Neural cell (in vitro differentiated cells): ENCODE data around the gene SERPINI1. TPM values are rescaled to one million over a fixed set of nuclear protein-coding genes. Genes with fewer than 3 reads are reported as not detected.

Experiments
- H2AFZ ChIP-seq: fragments of 200-600, 300-800 bp; sonication (generic), shearing (Covaris generic); 2 replicates; pipeline ENCODE4 v1.6.0; 2014; ENCODE audit warnings: low read depth, mild to moderate bottlenecking, antibody characterized with exemption, low read length, moderate library complexity
- H3F3A ChIP-seq: fragments of 200-600 bp; shearing (Covaris generic); 2 replicates; pipeline ENCODE4 v1.6.1; 2016; ENCODE audit warnings: mild to moderate bottlenecking, moderate library complexity, mixed read lengths, antibody characterized with exemption, low read length; ENCODE audit not compliant: insufficient read depth, poor library complexity, severe bottlenecking
- H3K27ac ChIP-seq: fragments of 200-600, 300-800 bp; sonication (generic), shearing (Covaris generic); 2 replicates; pipeline ENCODE4 v1.5.1; 2014; ENCODE audit warnings: mild to moderate bottlenecking, low read length, moderate library complexity
- H3K27me3 ChIP-seq: fragments of 300-800, 200-600 bp; sonication (generic), shearing (Covaris generic); 2 replicates; pipeline ENCODE4 v1.6.0; 2014; ENCODE audit warnings: mild to moderate bottlenecking, low read depth, low read length, moderate library complexity; ENCODE audit not compliant: insufficient read depth
- H3K36me3 ChIP-seq: fragments of 300-800, 200-600 bp; sonication (generic), shearing (Covaris generic); 2 replicates; pipeline ENCODE4 v1.5.1; 2014; ENCODE audit warnings: mild to moderate bottlenecking, antibody characterized with exemption, low read length, moderate library complexity; ENCODE audit not compliant: insufficient read depth
- H3K4me2 ChIP-seq: fragments of 300-800, 200-600 bp; sonication (generic), shearing (Covaris generic); 2 replicates; pipeline ENCODE4 v1.6.0; 2014; ENCODE audit warnings: mild to moderate bottlenecking, low read length
- H3K4me3 ChIP-seq: fragments of 300-800, 200-600 bp; sonication (generic), shearing (Covaris generic); 2 replicates; pipeline ENCODE4 v1.5.1; 2014; ENCODE audit warnings: mild to moderate bottlenecking, low read length, moderate library complexity
- H3K79me2 ChIP-seq: fragments of 200-600 bp; shearing (Covaris generic); replicated peaks from 2 replicates; pipeline ENCODE4 v1.6.0; 2014; ENCODE audit warnings: mild to moderate bottlenecking, low read length, moderate library complexity; ENCODE audit not compliant: insufficient read depth
- H3K9ac ChIP-seq: fragments of 300-800, 200-600 bp; sonication (generic), shearing (Covaris generic); 2 replicates; pipeline ENCODE4 v1.6.1; 2016; ENCODE audit warnings: mild to moderate bottlenecking, low read length, mixed read lengths
- H3K9me2 ChIP-seq: fragments of 200-600 bp; shearing (Covaris generic); 2 replicates; pipeline ENCODE4 v1.6.1; 2016; ENCODE audit warnings: mild to moderate bottlenecking, low read length, mixed read lengths; ENCODE audit not compliant: insufficient read depth
- H3K9me3 ChIP-seq: fragments of 200-600, 300-800 bp; sonication (generic), shearing (Covaris generic); 2 replicates; pipeline ENCODE4 v1.6.1; 2016; ENCODE audit warnings: mild to moderate bottlenecking, mixed run types, low read length, moderate library complexity, mixed read lengths
- H4K20me1 ChIP-seq: fragments of 200-600 bp; shearing (Covaris generic); 2 replicates; pipeline ENCODE4 v1.6.1; 2016; ENCODE audit warnings: mild to moderate bottlenecking, mixed run types; ENCODE audit not compliant: insufficient read depth
- CTCF ChIP-seq: fragments of 450-650 bp; IDR thresholded peaks from 2 replicates; pipeline ENCODE4 v1.5.1; 2014; ENCODE audit warnings: antibody characterized with exemption, mild to moderate bottlenecking, moderate library complexity; ENCODE audit not compliant: poor library complexity, severe bottlenecking
- EP300 ChIP-seq: fragments of 450-650 bp; conservative IDR thresholded peaks from 2 replicates; pipeline ENCODE4 v1.6.1; 2014; ENCODE audit warnings: antibody characterized with exemption, mild to moderate bottlenecking, moderate library complexity; ENCODE audit not compliant: poor library complexity, severe bottlenecking
- EZH2 ChIP-seq: fragments of 200-600, 300-800 bp; shearing (Covaris generic), sonication (generic); IDR thresholded peaks from 2 replicates; pipeline ENCODE4 v1.6.1; 2014; ENCODE audit warnings: antibody characterized with exemption, low read length, borderline replicate concordance, mild to moderate bottlenecking; ENCODE audit not compliant: insufficient read depth, poor library complexity, severe bottlenecking
- MXI1 ChIP-seq: fragments of 450-650 bp; conservative IDR thresholded peaks from 2 replicates; pipeline ENCODE4 v1.6.1; 2014; ENCODE audit warnings: antibody characterized with exemption, mild to moderate bottlenecking; ENCODE audit not compliant: poor library complexity, severe bottlenecking
- POLR2AphosphoS5 ChIP-seq: IDR thresholded peaks from 2 replicates; pipeline ENCODE4 v1.6.1; 2012
- RAD21 ChIP-seq: fragments of 450-650 bp; conservative IDR thresholded peaks from 2 replicates; pipeline ENCODE4 v1.6.1; 2014; ENCODE audit warnings: antibody characterized with exemption, mild to moderate bottlenecking, moderate library complexity
- SMC3 ChIP-seq: fragments of 450-650 bp; conservative IDR thresholded peaks from 2 replicates; pipeline ENCODE4 v1.6.1; 2014; ENCODE audit warnings: antibody characterized with exemption, mild to moderate bottlenecking, moderate library complexity; ENCODE audit not compliant: poor library complexity
- TAF1 ChIP-seq: IDR thresholded peaks from 2 replicates; pipeline ENCODE4 v1.6.1; 2012; ENCODE audit warnings: low read depth
- polyA plus RNA-seq: library from polyadenylated mRNA; depleted of rRNA; stranded (reverse); fragments of >200 nt; gene quantifications from 2 replicates; pipeline ENCODE4 v1.2.3, GENCODE V29; 2014
- TF ChIP-seq, protein P1 (sequence below): IDR thresholded peaks from 2 replicates; pipeline ENCODE4 v1.6.1; 2012; ENCODE audit warnings: borderline replicate concordance

Gene SERPINI1
- polyA plus RNA-seq, 1 donor from 2014 or later: 150 TPM

DNA sequence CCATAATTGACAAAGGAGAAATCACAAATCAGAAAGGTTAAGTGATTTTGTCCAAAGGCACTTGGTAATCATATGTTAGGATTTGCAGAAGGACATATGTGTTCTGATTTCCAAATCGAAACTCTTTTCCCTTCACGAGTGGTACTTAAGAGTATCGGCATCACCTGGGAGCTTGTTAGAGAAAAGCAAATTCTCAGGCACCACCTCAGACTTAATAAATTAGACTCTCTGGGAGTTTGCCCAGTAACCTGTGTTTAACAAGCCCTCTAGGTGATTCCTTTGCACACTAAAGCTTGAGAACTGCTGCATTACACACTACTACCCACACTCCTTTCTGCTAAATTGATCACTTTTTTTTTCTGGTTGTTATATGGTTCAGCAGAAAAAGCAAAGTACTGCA lies 116.2 kb downstream of the SERPINI1 start:
- Histone ChIP-seq H3F3A (peaks cover 2% of the 10 kb centered on the region), H3K9ac (no peak overlapping the region), H4K20me1 (no peaks in the 10 kb centered on the region), H3K9me3 (no peaks in the 10 kb centered on the region), H3K4me2 (no peak overlapping the region), H3K36me3 (no peaks in the 10 kb centered on the region), H2AFZ (no peak overlapping the region), H3K79me2 (no peaks in the 10 kb centered on the region), H3K27me3 (no peaks in the 10 kb centered on the region), H3K9me2 (no peaks in the 10 kb centered on the region), H3K27ac (no peak overlapping the region), H3K4me3 (no peak overlapping the region)
- TF ChIP-seq TAF1 (no peak), EP300 (no peak), SMC3 (no peak), EZH2 (no peak), CTCF (no peak), MXI1 (no peak), RAD21 (no peak), POLR2AphosphoS5 (no peak)
- TF ChIP-seq, protein P1, sequence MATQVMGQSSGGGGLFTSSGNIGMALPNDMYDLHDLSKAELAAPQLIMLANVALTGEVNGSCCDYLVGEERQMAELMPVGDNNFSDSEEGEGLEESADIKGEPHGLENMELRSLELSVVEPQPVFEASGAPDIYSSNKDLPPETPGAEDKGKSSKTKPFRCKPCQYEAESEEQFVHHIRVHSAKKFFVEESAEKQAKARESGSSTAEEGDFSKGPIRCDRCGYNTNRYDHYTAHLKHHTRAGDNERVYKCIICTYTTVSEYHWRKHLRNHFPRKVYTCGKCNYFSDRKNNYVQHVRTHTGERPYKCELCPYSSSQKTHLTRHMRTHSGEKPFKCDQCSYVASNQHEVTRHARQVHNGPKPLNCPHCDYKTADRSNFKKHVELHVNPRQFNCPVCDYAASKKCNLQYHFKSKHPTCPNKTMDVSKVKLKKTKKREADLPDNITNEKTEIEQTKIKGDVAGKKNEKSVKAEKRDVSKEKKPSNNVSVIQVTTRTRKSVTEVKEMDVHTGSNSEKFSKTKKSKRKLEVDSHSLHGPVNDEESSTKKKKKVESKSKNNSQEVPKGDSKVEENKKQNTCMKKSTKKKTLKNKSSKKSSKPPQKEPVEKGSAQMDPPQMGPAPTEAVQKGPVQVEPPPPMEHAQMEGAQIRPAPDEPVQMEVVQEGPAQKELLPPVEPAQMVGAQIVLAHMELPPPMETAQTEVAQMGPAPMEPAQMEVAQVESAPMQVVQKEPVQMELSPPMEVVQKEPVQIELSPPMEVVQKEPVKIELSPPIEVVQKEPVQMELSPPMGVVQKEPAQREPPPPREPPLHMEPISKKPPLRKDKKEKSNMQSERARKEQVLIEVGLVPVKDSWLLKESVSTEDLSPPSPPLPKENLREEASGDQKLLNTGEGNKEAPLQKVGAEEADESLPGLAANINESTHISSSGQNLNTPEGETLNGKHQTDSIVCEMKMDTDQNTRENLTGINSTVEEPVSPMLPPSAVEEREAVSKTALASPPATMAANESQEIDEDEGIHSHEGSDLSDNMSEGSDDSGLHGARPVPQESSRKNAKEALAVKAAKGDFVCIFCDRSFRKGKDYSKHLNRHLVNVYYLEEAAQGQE: no peak

DNA sequence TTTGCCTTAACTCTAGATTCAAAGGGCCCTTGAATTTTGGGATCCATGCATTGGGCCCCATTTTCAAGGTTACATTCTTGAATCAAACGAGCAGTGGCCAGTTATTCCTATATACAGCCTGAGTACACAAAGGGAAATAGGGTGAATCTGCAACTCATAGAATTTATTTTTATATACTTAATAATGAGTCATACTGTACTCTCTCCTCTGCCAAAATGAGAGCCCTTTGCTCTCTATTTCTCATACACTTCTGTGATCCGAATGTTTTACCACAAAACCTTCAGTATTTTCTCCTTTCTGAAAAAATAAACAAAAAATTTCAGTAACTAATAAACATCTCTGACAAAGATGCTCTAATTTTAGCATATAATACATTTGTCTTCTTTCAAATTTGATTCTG lies 116.7 kb downstream of the SERPINI1 start:
- Histone ChIP-seq H3K27ac (no peak overlapping the region), H3K79me2 (no peaks in the 10 kb centered on the region), H3K4me2 (no peak overlapping the region), H2AFZ (no peak overlapping the region), H3K4me3 (no peak overlapping the region), H3K9me3 (no peaks in the 10 kb centered on the region), H3K9me2 (no peaks in the 10 kb centered on the region), H3F3A (peaks cover 2% of the 10 kb centered on the region), H3K36me3 (no peaks in the 10 kb centered on the region), H4K20me1 (no peaks in the 10 kb centered on the region), H3K9ac (no peak overlapping the region), H3K27me3 (no peaks in the 10 kb centered on the region)
- TF ChIP-seq TAF1 (no peak), POLR2AphosphoS5 (no peak), EP300 (no peak), SMC3 (no peak)

DNA sequence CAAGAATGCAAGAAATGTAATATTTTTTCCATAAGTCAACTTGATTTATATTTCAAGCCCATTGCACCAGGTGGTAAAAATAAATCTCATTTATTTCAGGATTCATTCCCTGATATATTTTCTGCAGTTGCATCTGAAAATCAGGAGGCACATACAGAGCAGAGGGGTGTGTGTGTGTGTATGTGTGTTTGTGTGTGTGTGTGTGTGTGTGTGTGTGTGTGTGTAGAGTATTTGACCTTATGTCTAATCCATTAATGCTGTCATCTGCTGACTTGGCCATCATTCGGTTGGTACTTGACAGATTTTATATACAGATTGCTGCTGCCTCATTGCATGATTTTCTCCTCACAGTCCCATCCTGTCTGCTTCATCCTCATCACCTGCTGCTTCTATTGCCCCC lies 118.5 kb downstream of the SERPINI1 start:
- H3K27ac ChIP-seq: no peak overlapping the region
- no peaks in the 10 kb centered on the region for H3K27me3 ChIP-seq
- no peak overlapping the region for H3K4me3 ChIP-seq
- H3K36me3 ChIP-seq: no peaks in the 10 kb centered on the region
- no peaks in the 10 kb centered on the region for H3K9me2 ChIP-seq
- no peak overlapping the region for H2AFZ ChIP-seq
- no peaks in the 10 kb centered on the region for H3K9me3 ChIP-seq
- peak; percentile 45 for TF ChIP-seq EP300
- TF ChIP-seq SMC3: no peak
- no peaks in the 10 kb centered on the region for H4K20me1 ChIP-seq
- H3K4me2 ChIP-seq: no peak overlapping the region
- H3K79me2 ChIP-seq: no peaks in the 10 kb centered on the region
- no peak overlapping the region for H3K9ac ChIP-seq
- peaks cover 2% of the 10 kb centered on the region for H3F3A ChIP-seq
